HG03565 (cell line): ENCODE measurements around the gene GPRC5D.
A peak's percentile ranks its signal among the peaks of the same experiment; 100 is the strongest.

Source experiments
- ATAC-seq: cut with Tn5 transposase; IDR thresholded peaks from one replicate; pipeline ENCODE4 v1.9.1; 2021; ENCODE audit warnings: mild to moderate bottlenecking, moderate library complexity; ENCODE audit not compliant: unreplicated experiment

Gene GPRC5D

GRCh38 chr12:12952036-12952435 is at the start of gene GPRC5D:
GPRC5D (minus strand) TSS chr12:12952170; CDS start chr12:12950384, 1,786 bp downstream.
- no peak for ATAC-seq

- no peak for ATAC-seq
Measured at GRCh38 chr12:13001775-13002040, 49.7 kb upstream of the GPRC5D start.

- no peak for ATAC-seq
Measured at GRCh38 chr12:13000925-13001774, 49.2 kb upstream of the GPRC5D start.

DNA sequence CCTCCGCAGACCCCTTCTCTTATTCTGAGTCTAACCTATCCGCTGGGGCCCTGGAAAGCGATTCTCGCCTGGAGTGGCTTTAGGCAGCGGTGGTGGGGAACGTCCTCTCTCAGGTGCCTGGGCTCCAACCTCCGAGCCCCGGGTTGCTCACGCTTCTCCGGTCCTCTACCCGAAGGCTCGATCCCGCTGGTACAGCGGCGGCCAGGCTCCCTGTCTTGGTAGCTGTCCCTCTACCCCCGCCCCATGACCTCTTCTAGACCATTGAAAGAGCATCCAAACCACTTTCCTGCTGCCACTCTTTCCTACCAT is 48.6 kb upstream of the GPRC5D start:
- peak; percentile 18 for ATAC-seq

DNA sequence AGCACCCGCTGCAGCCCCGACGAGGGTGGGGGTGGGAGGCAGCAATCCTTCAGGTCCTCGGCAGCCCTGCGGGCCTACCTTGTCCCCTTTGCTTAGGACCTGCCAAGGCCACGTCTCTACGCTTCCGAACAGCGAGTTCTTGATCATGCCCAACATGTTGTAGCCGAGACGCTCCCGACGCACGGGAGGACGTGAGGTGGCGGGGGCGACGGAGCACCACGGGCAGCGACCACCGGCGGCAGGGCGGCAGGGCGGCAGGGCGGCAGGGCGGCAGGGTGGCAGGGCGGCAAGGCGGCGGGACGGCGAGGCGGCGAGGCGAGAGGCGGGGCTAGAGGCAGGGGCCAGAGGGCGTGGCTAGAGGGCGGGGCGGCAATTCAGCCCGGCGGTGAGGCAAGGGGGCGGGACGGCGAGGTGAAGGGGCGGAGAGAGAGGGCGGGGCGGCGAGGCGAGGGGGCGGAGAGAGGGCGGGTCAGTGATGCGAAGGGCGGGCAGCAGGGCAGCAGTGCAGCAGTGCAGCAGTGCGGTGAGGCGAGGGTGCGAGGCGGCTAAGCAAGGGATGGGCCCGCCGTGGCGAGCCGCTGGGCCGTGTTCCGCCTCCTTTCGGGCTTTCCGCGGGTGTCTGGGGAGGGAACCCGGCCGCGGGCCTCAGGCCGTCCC is 48.1 kb upstream of the GPRC5D start, which contains the start of gene HEBP1:
Gene HEBP1, minus strand, starts transcription at position 307 of the 657 bp plus-strand sequence. Its CDS starts 151 bp downstream, at position 156.
- peak; percentile 59 for ATAC-seq

GRCh38 chr12:12999271-12999958 is 47.4 kb upstream of the GPRC5D start:
- peak; percentile 3 for ATAC-seq

DNA sequence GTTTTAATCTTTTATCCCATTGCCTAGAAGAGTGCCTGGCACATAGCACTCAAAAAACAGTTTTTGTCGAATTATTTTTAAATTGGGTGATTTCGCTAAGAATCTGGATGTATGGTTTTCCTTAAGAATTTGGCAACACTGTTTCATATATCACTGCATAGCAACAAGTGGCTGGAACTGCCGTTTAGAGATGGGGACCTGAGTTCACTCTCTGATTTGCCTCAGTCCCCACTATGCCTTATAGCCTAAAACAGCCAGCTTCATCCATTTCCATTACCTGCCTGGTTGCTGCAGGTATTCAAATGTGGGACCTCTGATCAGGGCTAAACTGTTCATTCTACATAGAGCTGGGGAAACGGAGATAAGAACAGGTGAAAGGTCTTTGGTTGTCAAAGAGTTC is 46.3 kb upstream of the GPRC5D start:
- ATAC-seq = no peak

DNA sequence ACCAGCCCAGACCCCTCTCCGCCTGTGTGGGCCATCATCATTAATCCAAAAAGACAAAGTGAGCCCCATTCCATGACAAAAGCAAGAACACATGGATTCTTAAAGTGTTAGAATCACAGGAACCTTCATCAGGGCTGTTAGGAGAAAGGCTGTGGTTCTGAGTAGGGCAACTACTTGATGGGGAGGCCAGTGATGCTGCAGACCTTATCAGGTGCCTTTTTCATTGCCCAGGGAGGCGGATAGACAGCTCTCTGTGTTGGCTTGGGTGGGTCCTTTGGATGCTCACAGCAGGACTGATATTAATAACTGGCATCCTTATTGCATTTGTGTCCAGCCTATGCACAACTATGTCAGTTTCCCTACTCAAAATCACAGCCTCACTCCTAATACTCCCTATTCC is 45.8 kb upstream of the GPRC5D start:
- ATAC-seq = no peak

DNA sequence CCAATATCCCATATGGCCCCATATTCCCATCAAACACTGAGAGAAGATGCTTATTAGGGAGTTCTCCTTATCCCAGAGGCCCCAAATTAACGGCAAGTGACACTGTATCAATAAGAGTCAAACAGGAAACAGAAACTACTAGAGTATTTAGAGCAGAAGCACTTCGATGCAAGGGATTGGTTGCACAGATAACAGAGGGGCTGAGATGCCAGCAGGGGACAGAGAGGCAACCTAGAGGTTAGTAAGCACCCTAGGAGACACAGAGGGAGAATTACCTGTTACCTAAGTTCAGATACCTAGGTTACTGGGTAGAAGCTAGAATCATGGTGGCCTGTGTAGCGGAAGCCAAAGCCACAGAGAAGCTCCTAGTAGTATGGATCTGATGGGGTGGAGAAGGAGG is 45.2 kb upstream of the GPRC5D start:
- no peak for ATAC-seq

DNA sequence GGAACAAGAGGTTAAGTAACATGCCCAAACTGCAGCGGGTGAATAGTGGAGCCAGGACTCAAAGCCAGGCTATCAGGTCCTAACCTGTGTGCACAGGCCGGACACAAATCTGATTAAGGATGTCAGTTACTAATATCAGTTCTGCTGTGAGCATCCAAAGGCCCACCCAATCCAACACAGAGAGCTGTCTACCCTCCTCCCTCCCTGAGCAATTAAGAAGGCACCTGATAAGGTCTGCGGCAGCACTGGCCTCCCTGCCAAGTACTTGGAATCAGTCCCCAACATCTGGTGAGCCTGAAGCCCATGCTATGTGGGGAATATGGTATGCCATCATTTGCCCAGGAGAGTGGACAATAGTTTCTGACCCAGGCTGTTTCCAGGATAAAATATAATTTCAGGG is 44.2 kb upstream of the GPRC5D start:
- no peak for ATAC-seq

DNA sequence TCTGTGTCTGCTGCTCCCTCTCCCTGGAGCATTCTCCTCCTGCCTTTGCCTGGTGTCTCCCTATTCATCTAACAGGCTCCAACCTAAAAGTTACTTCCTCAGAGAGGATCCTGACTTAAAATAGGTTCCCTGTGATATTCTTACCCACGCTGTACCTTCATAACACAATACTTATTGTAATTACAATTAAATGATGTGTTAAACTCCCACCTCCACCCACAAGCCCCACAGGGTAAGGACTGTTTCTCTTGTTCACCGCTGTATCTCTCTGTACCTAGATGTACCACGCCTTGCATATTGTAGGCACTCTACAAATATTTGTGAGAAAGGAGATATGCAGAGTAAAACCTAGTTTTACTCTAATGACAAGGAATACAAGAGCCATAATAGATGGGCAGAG is 43.1 kb upstream of the GPRC5D start:
- ATAC-seq = no peak

GRCh38 chr12:12993367-12993766 is 41.4 kb upstream of the GPRC5D start:
- no peak for ATAC-seq

DNA sequence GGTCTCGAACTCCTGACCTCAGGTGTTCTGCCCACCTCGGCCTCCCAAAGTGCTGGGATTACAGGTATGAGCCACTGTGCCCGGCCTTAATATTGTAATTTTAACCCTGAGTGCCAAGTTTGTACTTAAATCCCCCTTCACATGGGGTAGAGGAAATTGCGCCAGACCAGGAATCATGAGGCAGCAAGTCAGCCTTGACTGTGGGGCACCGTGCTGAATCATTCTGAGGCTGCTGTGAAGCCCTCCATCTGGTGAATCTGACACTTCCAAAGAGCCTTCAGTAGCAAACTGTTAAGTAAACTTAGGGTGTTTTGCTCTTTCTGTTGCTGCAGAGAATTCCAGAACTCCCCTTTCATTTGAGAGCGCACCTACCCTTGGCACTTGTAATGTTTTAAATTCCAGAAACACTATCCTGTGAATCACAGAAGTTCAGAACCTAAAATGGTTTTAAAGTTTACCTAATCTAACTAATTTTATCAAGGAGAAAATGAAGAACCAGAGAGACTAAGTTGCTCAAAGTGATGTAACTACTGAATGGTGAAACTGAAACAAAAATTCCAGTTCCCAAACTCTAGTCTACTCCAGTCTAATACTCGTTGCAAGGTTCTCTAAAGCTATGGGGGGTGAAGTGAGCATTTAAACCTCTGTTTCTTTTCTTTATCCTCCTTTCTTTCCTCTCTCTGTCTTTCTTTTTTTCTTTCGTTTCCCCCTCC is 40.6 kb upstream of the GPRC5D start:
- ATAC-seq = no peak

DNA sequence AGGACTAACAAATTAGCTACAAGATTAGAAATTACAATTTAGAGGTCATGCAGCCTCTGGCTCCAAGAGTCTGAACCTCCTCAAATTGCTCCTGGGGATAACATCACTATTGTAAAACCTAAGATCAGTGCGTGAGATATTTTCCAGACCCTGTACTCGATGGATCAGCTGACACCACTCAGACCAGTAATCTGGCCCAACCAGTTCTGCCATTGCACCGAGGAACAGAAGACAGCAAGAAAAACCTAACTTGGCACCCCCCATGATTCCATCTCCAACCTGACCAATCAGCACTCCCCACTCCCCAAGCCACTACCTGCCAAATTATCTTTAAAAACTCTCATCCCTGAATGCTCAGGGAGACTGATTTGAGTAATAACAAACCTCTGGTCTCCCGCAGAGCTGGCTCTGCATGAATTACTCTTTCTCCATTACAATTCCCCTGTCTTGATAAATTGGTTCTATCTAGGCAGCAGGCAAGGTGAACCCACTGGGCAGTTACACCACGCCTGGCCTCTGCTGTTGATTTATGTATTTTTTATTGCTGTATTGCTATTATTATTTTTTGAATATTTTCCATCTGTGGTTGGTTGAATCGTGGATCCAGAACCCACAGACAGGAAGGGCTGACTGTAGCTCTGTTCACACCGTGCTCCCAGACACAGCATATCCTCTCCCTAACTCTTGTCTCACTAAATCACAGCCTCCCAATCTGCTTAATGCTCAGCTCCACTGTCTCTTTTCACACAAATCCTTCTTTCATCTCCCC is 38.9 kb upstream of the GPRC5D start:
- ATAC-seq = no peak

DNA sequence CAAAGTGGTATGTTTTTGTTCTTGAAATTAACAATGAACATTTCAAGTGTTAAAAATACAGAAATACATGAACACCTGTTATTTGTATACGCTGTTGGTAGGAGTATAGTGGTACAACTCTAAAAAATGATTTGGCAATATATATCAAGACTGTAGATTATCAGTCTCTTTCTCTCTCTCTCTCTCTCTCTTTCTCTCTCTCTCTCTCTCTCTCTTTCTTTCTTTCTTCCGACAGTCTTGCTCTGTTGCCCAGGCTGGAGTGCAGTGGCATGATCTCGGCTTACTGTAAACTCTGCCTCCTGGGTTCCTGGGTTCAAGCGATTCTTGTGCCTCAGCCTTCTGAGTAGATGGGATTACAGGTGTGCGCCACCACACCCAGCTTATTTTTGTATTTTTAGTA is 35.5 kb upstream of the GPRC5D start:
- no peak for ATAC-seq

- no peak for ATAC-seq
Measured at GRCh38 chr12:12986775-12987331, 34.9 kb upstream of the GPRC5D start.

DNA sequence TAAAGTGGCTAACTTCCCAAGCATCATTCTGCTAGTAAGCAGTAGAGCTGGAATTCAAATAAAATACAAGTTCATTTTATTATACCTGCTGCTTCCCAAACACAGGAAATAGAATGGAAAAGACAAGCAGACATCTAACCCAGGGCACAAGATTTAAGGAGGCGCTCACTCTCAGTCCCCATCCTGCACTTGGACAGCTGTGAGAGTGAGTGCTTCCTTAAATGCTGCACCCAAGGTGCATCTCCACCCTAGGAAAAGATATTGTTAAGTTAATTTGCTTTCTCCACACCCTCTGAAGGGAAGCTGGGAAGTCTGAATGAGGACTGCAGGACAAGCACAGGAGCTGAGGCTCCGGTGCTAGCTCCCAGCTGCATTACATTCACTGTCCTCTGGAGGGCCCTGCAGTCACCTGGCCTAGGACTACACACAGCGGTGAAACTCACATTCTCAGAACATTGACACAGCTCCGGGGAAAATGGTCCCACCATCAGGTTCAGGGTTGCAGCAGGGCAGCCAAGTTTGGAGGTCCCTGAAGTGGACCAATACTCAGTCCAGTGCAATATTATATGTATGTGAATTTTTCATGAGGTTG is 33.9 kb upstream of the GPRC5D start:
- ATAC-seq = no peak

DNA sequence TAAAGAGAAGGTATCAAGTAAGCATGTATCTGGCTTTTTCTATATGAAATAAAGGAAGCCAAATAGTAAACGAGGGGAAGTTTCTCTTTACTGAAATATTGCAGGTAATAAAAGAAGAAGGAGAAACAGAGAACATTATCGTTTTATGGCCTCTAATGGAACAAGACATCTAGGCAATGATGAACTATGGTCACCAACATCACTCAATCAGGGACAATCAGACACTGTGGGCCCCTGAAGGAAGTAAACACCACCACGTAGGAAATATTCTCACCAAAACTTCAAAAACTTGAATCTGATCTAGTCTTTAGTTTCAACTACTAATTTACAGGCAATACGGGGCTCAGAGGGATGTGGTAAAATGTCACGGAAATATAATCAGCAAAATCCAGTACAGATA is 32.2 kb upstream of the GPRC5D start:
- no peak for ATAC-seq

GRCh38 chr12:12983420-12984035 is 31.6 kb upstream of the GPRC5D start:
- no peak for ATAC-seq

DNA sequence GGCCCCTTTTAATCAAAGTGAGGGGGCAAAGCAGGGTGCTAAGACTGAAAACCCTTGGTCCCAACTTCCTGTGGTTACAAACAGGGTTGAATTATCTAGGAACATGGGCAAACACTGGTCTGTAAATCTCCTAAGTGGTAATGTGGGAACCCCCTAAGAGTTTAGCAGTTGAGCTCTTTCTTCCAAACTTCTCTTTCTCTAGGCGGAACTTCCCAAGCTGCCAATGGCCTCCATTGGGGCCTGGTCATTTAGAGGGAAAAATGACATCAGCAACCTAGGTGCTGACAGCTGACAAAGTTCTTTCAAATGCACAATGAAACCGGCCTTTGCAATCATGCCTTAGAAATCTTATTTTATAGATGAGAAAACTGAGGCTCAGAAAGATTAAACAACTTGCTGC is 30.4 kb upstream of the GPRC5D start:
- no peak for ATAC-seq
